SK-N-SH (cell line): Measurements from ENCODE around the gene ADGRA1.

Experiments used
- CHD2 ChIP-seq: fragments of 150-350 bp; IDR thresholded peaks from 2 replicates; pipeline ENCODE4 v1.6.1; 2018; ENCODE audit warnings: low read length; ENCODE audit not compliant: partially characterized antibody
- CTCF ChIP-seq: fragments of 200-600 bp; sonication (generic); IDR thresholded peaks from 2 replicates; pipeline ENCODE4 v1.6.1; 2017; ENCODE audit warnings: antibody characterized with exemption, mild to moderate bottlenecking, moderate library complexity
- ELF1 ChIP-seq: IDR thresholded peaks from 2 replicates; pipeline ENCODE4 v1.4.0; 2012
- FOXJ3 ChIP-seq: sonication (generic); formaldehyde crosslinking; IDR thresholded peaks from 2 replicates; pipeline ENCODE4 v1.5.1; 2020; ENCODE audit warnings: mild to moderate bottlenecking, missing genetic modification reagents
- GABPA ChIP-seq: IDR thresholded peaks from 2 replicates; pipeline ENCODE4 v1.4.0; 2012; ENCODE audit warnings: low read depth, mild to moderate bottlenecking
- MAX ChIP-seq: IDR thresholded peaks from 2 replicates; pipeline ENCODE4 v1.4.0; 2012; ENCODE audit warnings: low read depth
- MXI1 ChIP-seq: IDR thresholded peaks from 2 replicates; pipeline ENCODE4 v1.6.1; 2012; ENCODE audit warnings: mild to moderate bottlenecking, low read depth, low read length, improper control_type of control experiment
- PBX3 ChIP-seq: IDR thresholded peaks from 2 replicates; pipeline ENCODE4; 2012
- RCOR1 ChIP-seq: fragments of 150-350 bp; IDR thresholded peaks from 2 replicates; pipeline ENCODE4 v1.6.1; 2017; ENCODE audit warnings: antibody characterized with exemption, low read length
- USF1 ChIP-seq: IDR thresholded peaks from 2 replicates; pipeline ENCODE4 v1.4.0; 2012; ENCODE audit warnings: low read depth, borderline replicate concordance

GRCh38 chr10:133109711-133110110 is 22.0 kb downstream of the ADGRA1 start:
- TF ChIP-seq PBX3 = no peak
- no peak for TF ChIP-seq FOXJ3 (CRISPR knock-in tag)
- TF ChIP-seq CTCF = no peak
- no peak for TF ChIP-seq GABPA
- no peak for TF ChIP-seq MAX
- TF ChIP-seq ELF1 = no peak
- no peak for TF ChIP-seq CHD2
- TF ChIP-seq USF1 = no peak
- TF ChIP-seq RCOR1 = no peak
- no peak for TF ChIP-seq MXI1
